ENCODE data around the gene ASXL3.

Gene ASXL3

GRCh38 chr18:33571998-33572787 is 5.8 kb upstream of the ASXL3 start:
- Histone ChIP-seq H3K27ac (ENCODE audit: low read length, poor library complexity, severe bottlenecking) (no peak overlapping the region), H4K91ac (ENCODE audit: low read length) (no peak overlapping the region), H2AFZ (ENCODE audit: low read depth, low read length) (no peak overlapping the region), H3K4ac (ENCODE audit: low read depth in 1 of 2, low read length in 2 of 2) (no peak overlapping the region), H3K4me2 (ENCODE audit: low read length, poor library complexity, severe bottlenecking) (no peak overlapping the region), H3K4me1 (ENCODE audit: control insufficient read depth, insufficient read depth, low read depth, low read length) (no peaks in the 10 kb centered on the region), H3K9me3 (ENCODE audit: control insufficient read depth, low read length) (peaks cover 6% of the 10 kb centered on the region), H3K14ac (ENCODE audit: low read length in 2 of 2) (no peak overlapping the region), H3K23ac (ENCODE audit: low read length in 2 of 2) (no peak overlapping the region), H3K27me3 (ENCODE audit: control insufficient read depth in 1 of 2, insufficient read depth in 1 of 2, low read length in 2 of 2) (peaks cover 0 to 15% of the 10 kb centered on the region in 2 experiments), H3K18ac (ENCODE audit: low read depth in 1 of 2, low read length in 2 of 2) (no peak overlapping the region), H2BK120ac (ENCODE audit: low read depth, low read length) (no peak overlapping the region), H3K9ac (ENCODE audit: low read length) (no peak overlapping the region), H2BK15ac (ENCODE audit: low read depth, poor library complexity, severe bottlenecking) (no peak overlapping the region), H2AK5ac (ENCODE audit: low read length, severe bottlenecking) (no peak overlapping the region), H4K8ac (ENCODE audit: low read length) (no peak overlapping the region), H3K4me3 (ENCODE audit: insufficient read depth in 1 of 2, low read depth in 1 of 2, low read length in 2 of 2) (no peak overlapping the region), H2BK12ac (ENCODE audit: low read length in 2 of 2) (no peak overlapping the region), H2BK5ac (ENCODE audit: low read depth, low read length, poor library complexity, severe bottlenecking) (no peak overlapping the region), H3K79me1 (replicated peaks; ENCODE audit: low read length, poor library complexity, severe bottlenecking) (no peaks in the 10 kb centered on the region), H3K36me3 (ENCODE audit: control insufficient read depth in 1 of 2, insufficient read depth in 2 of 2, low read depth in 1 of 2, low read length in 2 of 2) (no peaks in the 10 kb centered on the region)
- no peak for DNase-seq
- 81% methylated on average over 3 of the region's 4 CpGs for WGBS

GRCh38 chr18:33573193-33573592 is 4.8 kb upstream of the ASXL3 start:
- Histone ChIP-seq H3K4me1 (ENCODE audit: control insufficient read depth, insufficient read depth, low read depth, low read length) (peaks cover 3% of the 10 kb centered on the region), H4K91ac (ENCODE audit: low read length) (no peak overlapping the region), H2AFZ (ENCODE audit: low read depth, low read length) (no peak overlapping the region), H3K14ac (ENCODE audit: low read length in 2 of 2) (no peak overlapping the region), H3K27me3 (ENCODE audit: control insufficient read depth in 1 of 2, insufficient read depth in 1 of 2, low read length in 2 of 2) (peaks cover 0 to 20% of the 10 kb centered on the region in 2 experiments), H3K4ac (ENCODE audit: low read depth in 1 of 2, low read length in 2 of 2) (no peak overlapping the region), H3K23ac (ENCODE audit: low read length in 2 of 2) (no peak overlapping the region), H3K4me2 (ENCODE audit: low read length, poor library complexity, severe bottlenecking) (no peak overlapping the region), H2BK120ac (ENCODE audit: low read depth, low read length) (no peak overlapping the region), H2AK5ac (ENCODE audit: low read length, severe bottlenecking) (no peak overlapping the region), H3K79me1 (replicated peaks; ENCODE audit: low read length, poor library complexity, severe bottlenecking) (no peaks in the 10 kb centered on the region), H3K18ac (ENCODE audit: low read depth in 1 of 2, low read length in 2 of 2) (no peak overlapping the region), H3K9me3 (ENCODE audit: control insufficient read depth, low read length) (no peaks in the 10 kb centered on the region), H4K8ac (ENCODE audit: low read length) (no peak overlapping the region), H2BK12ac (ENCODE audit: low read length in 2 of 2) (no peak overlapping the region), H3K9ac (ENCODE audit: low read length) (no peak overlapping the region), H3K27ac (ENCODE audit: low read length, poor library complexity, severe bottlenecking) (no peak overlapping the region), H3K36me3 (ENCODE audit: control insufficient read depth in 1 of 2, insufficient read depth in 2 of 2, low read depth in 1 of 2, low read length in 2 of 2) (no peaks in the 10 kb centered on the region), H2BK5ac (ENCODE audit: low read depth, low read length, poor library complexity, severe bottlenecking) (no peak overlapping the region), H2BK15ac (ENCODE audit: low read depth, poor library complexity, severe bottlenecking) (no peak overlapping the region), H3K4me3 (ENCODE audit: insufficient read depth in 1 of 2, low read depth in 1 of 2, low read length in 2 of 2) (no peak overlapping the region)
- no peak for DNase-seq
- WGBS: 40% methylated on average over 3 of the region's 3 CpGs

DNA sequence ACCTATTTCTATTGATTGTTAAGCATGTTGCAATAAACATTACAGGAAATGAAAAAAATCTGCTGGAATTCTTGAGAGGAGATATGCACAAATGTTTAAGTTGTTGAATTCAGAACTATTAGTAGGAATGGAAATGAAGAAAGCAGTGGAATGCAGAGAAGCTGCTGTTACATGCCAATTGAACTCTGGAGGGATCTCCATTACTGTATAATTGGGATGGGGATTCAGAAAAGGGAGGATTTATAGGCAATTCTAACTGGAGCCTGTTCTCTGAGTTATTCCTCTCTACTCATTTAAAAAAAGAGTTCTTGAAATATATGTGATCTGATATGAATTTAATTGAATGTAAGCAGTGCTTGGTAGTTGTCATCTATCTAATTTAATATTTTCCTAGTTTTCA is 2.6 kb upstream of the ASXL3 start:
- Histone ChIP-seq H3K27me3 (ENCODE audit: control insufficient read depth in 1 of 2, insufficient read depth in 1 of 2, low read length in 2 of 2) (peaks cover 0 to 25% of the 10 kb centered on the region in 2 experiments), H3K9ac (ENCODE audit: low read length) (no peak overlapping the region), H3K4me2 (ENCODE audit: low read length, poor library complexity, severe bottlenecking) (no peak overlapping the region), H3K23ac (ENCODE audit: low read length in 2 of 2) (no peak overlapping the region), H2AFZ (ENCODE audit: low read depth, low read length) (no peak overlapping the region), H3K36me3 (ENCODE audit: control insufficient read depth in 1 of 2, insufficient read depth in 2 of 2, low read depth in 1 of 2, low read length in 2 of 2) (no peaks in the 10 kb centered on the region), H3K14ac (ENCODE audit: low read length in 2 of 2) (no peak overlapping the region), H4K8ac (ENCODE audit: low read length) (no peak overlapping the region), H3K79me1 (replicated peaks; ENCODE audit: low read length, poor library complexity, severe bottlenecking) (peaks cover 1% of the 10 kb centered on the region), H2BK5ac (ENCODE audit: low read depth, low read length, poor library complexity, severe bottlenecking) (no peak overlapping the region), H3K4me3 (ENCODE audit: insufficient read depth in 1 of 2, low read depth in 1 of 2, low read length in 2 of 2) (no peak overlapping the region), H2BK12ac (ENCODE audit: low read length in 2 of 2) (no peak overlapping the region), H2BK120ac (ENCODE audit: low read depth, low read length) (no peak overlapping the region), H3K4ac (ENCODE audit: low read depth in 1 of 2, low read length in 2 of 2) (no peak overlapping the region), H2BK15ac (ENCODE audit: low read depth, poor library complexity, severe bottlenecking) (no peak overlapping the region), H2AK5ac (ENCODE audit: low read length, severe bottlenecking) (no peak overlapping the region), H4K91ac (ENCODE audit: low read length) (no peak overlapping the region), H3K9me3 (ENCODE audit: control insufficient read depth, low read length) (no peaks in the 10 kb centered on the region), H3K4me1 (ENCODE audit: control insufficient read depth, insufficient read depth, low read depth, low read length) (peaks cover 5% of the 10 kb centered on the region), H3K18ac (ENCODE audit: low read depth in 1 of 2, low read length in 2 of 2) (no peak overlapping the region), H3K27ac (ENCODE audit: low read length, poor library complexity, severe bottlenecking) (no peak overlapping the region)
- no peak for DNase-seq

GRCh38 chr18:33576999-33577646 is 896 bp upstream of the ASXL3 start:
- Histone ChIP-seq H3K4ac (ENCODE audit: low read depth in 1 of 2, low read length in 2 of 2) (no peak overlapping the region), H3K27me3 (ENCODE audit: control insufficient read depth in 1 of 2, insufficient read depth in 1 of 2, low read length in 2 of 2) (peaks cover 0 to 28% of the 10 kb centered on the region in 2 experiments), H3K4me1 (ENCODE audit: control insufficient read depth, insufficient read depth, low read depth, low read length) (peaks cover 5% of the 10 kb centered on the region), H2BK120ac (ENCODE audit: low read depth, low read length) (no peak overlapping the region), H4K8ac (ENCODE audit: low read length) (no peak overlapping the region), H4K91ac (ENCODE audit: low read length) (no peak overlapping the region), H2BK12ac (ENCODE audit: low read length in 2 of 2) (no peak overlapping the region), H3K18ac (ENCODE audit: low read depth in 1 of 2, low read length in 2 of 2) (no peak overlapping the region), H2BK15ac (ENCODE audit: low read depth, poor library complexity, severe bottlenecking) (no peak overlapping the region), H3K9me3 (ENCODE audit: control insufficient read depth, low read length) (no peaks in the 10 kb centered on the region), H3K4me3 (ENCODE audit: insufficient read depth in 1 of 2, low read depth in 1 of 2, low read length in 2 of 2) (peak overlapping the region in 1 of 2 experiments; percentile 89), H3K36me3 (ENCODE audit: control insufficient read depth in 1 of 2, insufficient read depth in 2 of 2, low read depth in 1 of 2, low read length in 2 of 2) (no peaks in the 10 kb centered on the region), H3K27ac (ENCODE audit: low read length, poor library complexity, severe bottlenecking) (no peak overlapping the region), H2BK5ac (ENCODE audit: low read depth, low read length, poor library complexity, severe bottlenecking) (no peak overlapping the region), H3K79me1 (replicated peaks; ENCODE audit: low read length, poor library complexity, severe bottlenecking) (peaks cover 1% of the 10 kb centered on the region), H2AFZ (ENCODE audit: low read depth, low read length) (peak overlapping the region; percentile 96), H2AK5ac (ENCODE audit: low read length, severe bottlenecking) (no peak overlapping the region), H3K9ac (ENCODE audit: low read length) (peak overlapping the region; percentile 78), H3K4me2 (ENCODE audit: low read length, poor library complexity, severe bottlenecking) (peak overlapping the region; percentile 100), H3K23ac (ENCODE audit: low read length in 2 of 2) (no peak overlapping the region), H3K14ac (ENCODE audit: low read length in 2 of 2) (no peak overlapping the region)
- 58% methylated on average over 3 of the region's 5 CpGs for WGBS
- no peak for DNase-seq

Data from mesenchymal stem cell (in vitro differentiated cells and primary cell).